Loucy (cell line): Measurements from ENCODE around the gene DMPK.

Experiments
- H2AFZ ChIP-seq: fragments of 200-600 bp; sonication (generic); 2 replicates; pipeline ENCODE4 v1.6.0; 2016; ENCODE audit warnings: antibody characterized with exemption, mild to moderate bottlenecking, low read length, moderate library complexity
- H3F3A ChIP-seq: fragments of 200-600 bp; 2 replicates; pipeline ENCODE4 v1.6.0; 2016; ENCODE audit warnings: antibody characterized with exemption, low read depth, mild to moderate bottlenecking
- H3K27me3 ChIP-seq: fragments of 200-600 bp; sonication (generic); 2 replicates; pipeline ENCODE4 v1.6.1; 2014; ENCODE audit warnings: low read length, mild to moderate bottlenecking; ENCODE audit not compliant: insufficient read depth, poor library complexity, severe bottlenecking
- H3K36me3 ChIP-seq: fragments of 200-600 bp; sonication (generic); 2 replicates; pipeline ENCODE4 v1.6.1; 2016; ENCODE audit warnings: low read length; ENCODE audit not compliant: insufficient read depth
- H3K4me1 ChIP-seq: fragments of 200-600 bp; sonication (generic); 2 replicates; pipeline ENCODE4 v1.5.1; 2014; ENCODE audit warnings: low read length, mild to moderate bottlenecking; ENCODE audit not compliant: insufficient read depth, poor library complexity, severe bottlenecking
- H3K4me2 ChIP-seq: fragments of 200-600 bp; sonication (generic); 2 replicates; pipeline ENCODE4 v1.6.0; 2014; ENCODE audit warnings: antibody characterized with exemption, low read length, low read depth, mild to moderate bottlenecking; ENCODE audit not compliant: poor library complexity, severe bottlenecking
- H3K4me3 ChIP-seq: fragments of 200-600 bp; sonication (generic); 2 replicates; pipeline ENCODE4 v1.5.1; 2014; ENCODE audit warnings: low read length, mild to moderate bottlenecking, mixed read lengths; ENCODE audit not compliant: poor library complexity, severe bottlenecking
- H3K79me2 ChIP-seq: fragments of 200-600 bp; sonication (generic); 2 replicates; pipeline ENCODE4 v1.6.1; 2014; ENCODE audit warnings: low read length; ENCODE audit not compliant: insufficient read depth
- H3K9ac ChIP-seq: fragments of 200-600 bp; sonication (generic); 2 replicates; pipeline ENCODE4 v1.6.0; 2014; ENCODE audit warnings: mild to moderate bottlenecking, low read depth, low read length, moderate library complexity; ENCODE audit not compliant: poor library complexity, severe bottlenecking
- H3K9me2 ChIP-seq: fragments of 200-600 bp; sonication (generic); replicated peaks from 2 replicates; pipeline ENCODE4 v1.6.1; 2016; ENCODE audit warnings: low read depth, low read length, mixed read lengths
- H3K9me3 ChIP-seq: fragments of 200-600 bp; sonication (generic); 2 replicates; pipeline ENCODE4 v1.6.1; 2014; ENCODE audit warnings: mild to moderate bottlenecking, antibody characterized with exemption, low read length, low read depth; ENCODE audit not compliant: insufficient read depth
- H4K20me1 ChIP-seq: fragments of 200-600 bp; sonication (generic); 2 replicates; pipeline ENCODE4 v1.6.0; 2014; ENCODE audit warnings: antibody characterized with exemption, low read length, mild to moderate bottlenecking; ENCODE audit not compliant: insufficient read depth, poor library complexity, severe bottlenecking
- CTCF ChIP-seq: fragments of 200-600 bp; sonication (generic); conservative IDR thresholded peaks from 2 replicates; pipeline ENCODE4 v1.5.1; 2014; ENCODE audit warnings: mild to moderate bottlenecking, antibody characterized with exemption, low read length
- EZH2phosphoT487 ChIP-seq: fragments of 200-600 bp; IDR thresholded peaks from 2 replicates; pipeline ENCODE4 v1.6.1; 2018; ENCODE audit warnings: antibody characterized with exemption, mild to moderate bottlenecking, moderate library complexity, borderline replicate concordance

DMPK gene

GRCh38 chr19:45804959-45805230 is 22.6 kb upstream of the DMPK start:
- H3K9me3 ChIP-seq = no peaks in the 10 kb centered on the region
- no peak overlapping the region for H2AFZ ChIP-seq
- no peak overlapping the region for H3K4me2 ChIP-seq
- no peaks in the 10 kb centered on the region for H3K9me2 ChIP-seq
- H3K79me2 ChIP-seq = no peaks in the 10 kb centered on the region
- H3K27me3 ChIP-seq = no peaks in the 10 kb centered on the region
- H3K4me1 ChIP-seq = no peaks in the 10 kb centered on the region
- no peaks in the 10 kb centered on the region for H3K36me3 ChIP-seq
- no peak overlapping the region for H3K4me3 ChIP-seq
- H3K9ac ChIP-seq = no peak overlapping the region
- no peak for TF ChIP-seq EZH2phosphoT487
- TF ChIP-seq CTCF = no peak
- H4K20me1 ChIP-seq = no peaks in the 10 kb centered on the region
- H3F3A ChIP-seq = no peaks in the 10 kb centered on the region

- Histone ChIP-seq H3K9me3 (no peaks in the 10 kb centered on the region), H3K4me2 (no peak overlapping the region), H4K20me1 (no peaks in the 10 kb centered on the region), H3K4me1 (no peaks in the 10 kb centered on the region), H3K27me3 (no peaks in the 10 kb centered on the region), H3K4me3 (no peak overlapping the region), H3K79me2 (no peaks in the 10 kb centered on the region), H3K36me3 (no peaks in the 10 kb centered on the region), H3F3A (no peaks in the 10 kb centered on the region), H3K9me2 (no peaks in the 10 kb centered on the region), H2AFZ (no peak overlapping the region), H3K9ac (no peak overlapping the region)
- no peak for TF ChIP-seq CTCF
- no peak for TF ChIP-seq EZH2phosphoT487
These were observed 22.1 kb upstream of the DMPK start for GRCh38 chr19:45804140-45804958.

GRCh38 chr19:45801603-45802175 is 19.4 kb upstream of the DMPK start:
- Histone ChIP-seq H3K27me3 (no peaks in the 10 kb centered on the region), H3K9me3 (no peaks in the 10 kb centered on the region), H3F3A (no peaks in the 10 kb centered on the region), H3K79me2 (no peaks in the 10 kb centered on the region), H3K36me3 (no peaks in the 10 kb centered on the region), H3K9ac (no peak overlapping the region), H2AFZ (no peak overlapping the region), H4K20me1 (no peaks in the 10 kb centered on the region), H3K4me1 (no peaks in the 10 kb centered on the region), H3K4me2 (no peak overlapping the region), H3K4me3 (no peak overlapping the region), H3K9me2 (no peaks in the 10 kb centered on the region)
- TF ChIP-seq CTCF = no peak
- no peak for TF ChIP-seq EZH2phosphoT487
